IMR-90 (cell line): ENCODE results near the gene GXYLT2. TPM values are rescaled to one million over a fixed set of nuclear protein-coding genes. Genes with fewer than 3 reads are reported as not detected.
A peak's percentile ranks its signal among the peaks of the same experiment; 100 is the strongest.

Source experiments
- ATAC-seq: fragments of 200-7000 bp; cut with Tn5 transposase; 2 replicates; pipeline ENCODE4 v1.9.1; 2020; ENCODE audit warnings: low read depth, mild to moderate bottlenecking, moderate library complexity
- BruUV-seq: library from RNA; stranded (reverse); fragments of 400-500 nt; replicated peaks from 2 replicates; lab custom pipeline; 2021; lab: Mats Ljungman, UMichigan
- CTCF ChIA-PET: fragments of 300-600 bp; formaldehyde crosslinking; extraction: SDS; loops from one replicate; lab custom pipeline; 2021; ENCODE audit warnings: antibody characterized with exemption; lab: Yijun Ruan, JAX
- POLR2A ChIA-PET: fragments of 300-600 bp; sonication (Branson Sonifier 250); formaldehyde crosslinking; loops from one replicate; lab custom pipeline; 2022; ENCODE audit warnings: antibody characterized with exemption; ENCODE audit not compliant: unreplicated experiment; lab: Charles Lee
- DNase-seq: peaks from one replicate; pipeline ENCODE4 v3.0.0; 2013
- H2AFZ ChIP-seq: replicated peaks from 2 replicates; pipeline ENCODE3; 2013; ENCODE audit warnings: low read length, mild to moderate bottlenecking; ENCODE audit not compliant: poor library complexity
- H2AK5ac ChIP-seq: 2 replicates; pipeline ENCODE4 v1.6.1; 2013; ENCODE audit warnings: low read depth, low read length, inconsistent platforms
- H2AK9ac ChIP-seq: replicated peaks from 2 replicates; pipeline ENCODE3; 2013; ENCODE audit warnings: mild to moderate bottlenecking, low read depth, low read length, moderate library complexity; ENCODE audit not compliant: poor library complexity
- H2BK120ac ChIP-seq: 2 replicates; pipeline ENCODE4 v1.6.1; 2013; ENCODE audit warnings: low read depth, low read length, inconsistent platforms
- H2BK15ac ChIP-seq: 3 replicates; pipeline ENCODE4 v1.6.1; 2013; ENCODE audit warnings: low read depth, low read length, inconsistent platforms
- H2BK20ac ChIP-seq: 2 replicates; pipeline ENCODE4 v1.6.1; 2013; ENCODE audit warnings: low read depth, mild to moderate bottlenecking, inconsistent platforms, low read length, moderate library complexity
- H2BK5ac ChIP-seq: 2 replicates; pipeline ENCODE4 v1.6.1; 2013; ENCODE audit warnings: mild to moderate bottlenecking, low read depth, low read length, inconsistent platforms; ENCODE audit not compliant: poor library complexity, severe bottlenecking
- H3K14ac ChIP-seq: replicated peaks from 2 replicates; pipeline ENCODE4 v1.6.1; 2013; ENCODE audit warnings: low read depth, low read length, inconsistent platforms
- H3K18ac ChIP-seq: 2 replicates; pipeline ENCODE4 v1.6.1; 2013; ENCODE audit warnings: low read depth, low read length, control low read depth
- H3K23ac ChIP-seq: 2 replicates; pipeline ENCODE4 v1.6.1; 2013; ENCODE audit warnings: low read depth, low read length, inconsistent platforms
- H3K27ac ChIP-seq: 2 replicates; pipeline ENCODE4 v1.5.1; 2013; ENCODE audit warnings: mild to moderate bottlenecking, control low read depth, low read length; ENCODE audit not compliant: insufficient read depth
- H3K27me3 ChIP-seq: 2 replicates; pipeline ENCODE4 v1.6.1; 2013; ENCODE audit warnings: low read length; ENCODE audit not compliant: control insufficient read depth, insufficient read depth
- H3K36me3 ChIP-seq: 2 replicates; pipeline ENCODE4 v1.6.1; 2013; ENCODE audit warnings: low read length, mixed read lengths; ENCODE audit not compliant: control insufficient read depth, insufficient read depth
- H3K4ac ChIP-seq: 2 replicates; pipeline ENCODE4 v1.6.1; 2013; ENCODE audit warnings: low read depth, low read length, inconsistent platforms
- H3K4me1 ChIP-seq: 2 replicates; pipeline ENCODE4 v1.6.1; 2013; ENCODE audit warnings: low read length, mixed read lengths; ENCODE audit not compliant: control insufficient read depth, insufficient read depth
- H3K4me2 ChIP-seq: 2 replicates; pipeline ENCODE4 v1.6.1; 2013; ENCODE audit warnings: low read depth, mild to moderate bottlenecking, control low read depth, low read length, moderate library complexity
- H3K4me3 ChIP-seq: 2 replicates; pipeline ENCODE4 v1.5.1; 2013; ENCODE audit warnings: low read depth, mild to moderate bottlenecking, control low read depth, low read length, moderate library complexity; ENCODE audit not compliant: insufficient read depth
- H3K56ac ChIP-seq: 2 replicates; pipeline ENCODE4 v1.6.1; 2013; ENCODE audit warnings: low read length, inconsistent platforms; ENCODE audit not compliant: insufficient read depth; ENCODE audit errors: extremely low read depth
- H3K79me1 ChIP-seq, 2 experiments: 2 replicates each; pipeline ENCODE4 v1.6.1; 2013; ENCODE audit warnings: low read length in 2 of 2, inconsistent platforms in 1 of 2, low read depth in 1 of 2
- H3K9ac ChIP-seq: 2 replicates; pipeline ENCODE4 v1.6.1; 2013; ENCODE audit warnings: low read depth, low read length, control low read depth
- H3K9me1 ChIP-seq: 2 replicates; pipeline ENCODE4 v1.6.1; 2013; ENCODE audit warnings: low read length, inconsistent platforms; ENCODE audit not compliant: insufficient read depth
- H3K9me3 ChIP-seq: 2 replicates; pipeline ENCODE4 v1.6.1; 2013; ENCODE audit warnings: low read length; ENCODE audit not compliant: control insufficient read depth, insufficient read depth
- H4K20me1 ChIP-seq: 2 replicates; pipeline ENCODE4 v1.6.1; 2013; ENCODE audit warnings: low read length, inconsistent platforms; ENCODE audit not compliant: insufficient read depth
- H4K5ac ChIP-seq: 2 replicates; pipeline ENCODE4 v1.6.1; 2013; ENCODE audit warnings: mild to moderate bottlenecking, low read depth, low read length, control low read depth
- H4K8ac ChIP-seq, 2 experiments: 2 replicates each; pipeline ENCODE4 v1.6.1; 2013; ENCODE audit warnings: low read depth in 2 of 2, low read length in 2 of 2, control low read depth in 1 of 2, inconsistent platforms in 1 of 2
- H4K91ac ChIP-seq: 2 replicates; pipeline ENCODE4 v1.6.1; 2013; ENCODE audit warnings: low read depth, low read length, inconsistent platforms; ENCODE audit not compliant: insufficient read depth
- BHLHE40 ChIP-seq: fragments of 150-350 bp; IDR thresholded peaks from 2 replicates; pipeline ENCODE4 v1.6.1; 2016; ENCODE audit warnings: mild to moderate bottlenecking, low read depth, low read length
- CEBPB ChIP-seq: IDR thresholded peaks from 2 replicates; pipeline ENCODE4 v1.6.1; 2012; ENCODE audit warnings: low read depth, low read length, improper control_type of control experiment
- CHD1 ChIP-seq: IDR thresholded peaks from 2 replicates; pipeline ENCODE4 v1.6.1; 2012; ENCODE audit warnings: low read depth, low read length, improper control_type of control experiment
- CTCF ChIP-seq: conservative IDR thresholded peaks from 2 replicates; pipeline ENCODE4 v1.5.1; 2012; ENCODE audit warnings: mild to moderate bottlenecking, low read depth, low read length, improper control_type of control experiment
- ELK1 ChIP-seq: fragments of 150-350 bp; IDR thresholded peaks from 2 replicates; pipeline ENCODE4 v1.6.1; 2016; ENCODE audit warnings: low read depth, mild to moderate bottlenecking, low read length, moderate library complexity, borderline replicate concordance
- FOS ChIP-seq: fragments of 150-350 bp; IDR thresholded peaks from 2 replicates; pipeline ENCODE4 v1.6.1; 2016; ENCODE audit warnings: low read depth, low read length
- MAFK ChIP-seq: IDR thresholded peaks from 2 replicates; pipeline ENCODE4 v1.6.1; 2012; ENCODE audit warnings: low read depth, low read length, improper control_type of control experiment
- MAZ ChIP-seq: IDR thresholded peaks from 2 replicates; pipeline ENCODE4 v1.6.1; 2012; ENCODE audit warnings: low read depth, mild to moderate bottlenecking, low read length, improper control_type of control experiment, moderate library complexity, borderline replicate concordance
- MXI1 ChIP-seq: IDR thresholded peaks from 2 replicates; pipeline ENCODE4 v1.6.1; 2012; ENCODE audit warnings: low read depth, mild to moderate bottlenecking, low read length, moderate library complexity, borderline replicate concordance
- NFE2L2 ChIP-seq: fragments of 150-350 bp; IDR thresholded peaks from 2 replicates; pipeline ENCODE4 v1.6.1; 2016; ENCODE audit warnings: low read depth, mild to moderate bottlenecking, low read length
- POLR2A ChIP-seq: IDR thresholded peaks from 2 replicates; pipeline ENCODE4 v1.6.1; 2012; ENCODE audit warnings: mild to moderate bottlenecking, low read depth, low read length
- RAD21 ChIP-seq: IDR thresholded peaks from 2 replicates; pipeline ENCODE4 v1.6.1; 2012; ENCODE audit warnings: low read length, improper control_type of control experiment
- RCOR1 ChIP-seq: IDR thresholded peaks from 2 replicates; pipeline ENCODE4 v1.6.1; 2012; ENCODE audit warnings: mild to moderate bottlenecking, low read length, improper control_type of control experiment; ENCODE audit not compliant: insufficient replicate concordance
- RFX5 ChIP-seq: IDR thresholded peaks from 2 replicates; pipeline ENCODE4 v1.8.0; 2012; ENCODE audit warnings: low read depth, mild to moderate bottlenecking, low read length, moderate library complexity
- SMC3 ChIP-seq: fragments of 150-350 bp; IDR thresholded peaks from 2 replicates; pipeline ENCODE4 v1.6.1; 2016; ENCODE audit warnings: low read depth, mild to moderate bottlenecking, antibody characterized with exemption, low read length, moderate library complexity
- USF2 ChIP-seq: fragments of 150-350 bp; IDR thresholded peaks from 2 replicates; pipeline ENCODE4 v1.6.1; 2017; ENCODE audit warnings: mild to moderate bottlenecking, antibody characterized with exemption, low read length, low read depth
- WGBS, 2 experiments: methylation state at CpG; one replicate each; pipeline versions ENCODE4 v1.1.5 to v1.1.7; 2013; ENCODE audit warnings: missing lambda C conversion rate in 2 of 2; ENCODE audit not compliant: insufficient read length in 1 of 2; ENCODE audit errors: extremely low coverage in 2 of 2; 5-methylcytosine and 5-hydroxymethylcytosine counted together
- dilution Hi-C: fragments of 300-500 bp; cut with HindIII; formaldehyde crosslinking; loops from one replicate; pipeline ENCODE4 v1.14.3; 2018; ENCODE audit warnings: low sequenced_read_pairs; ENCODE audit not compliant: unreplicated experiment
- in situ Hi-C: fragments of 300-500 bp; cut with MboI; formaldehyde crosslinking; loops from 3 replicates; pipeline ENCODE4 v1.14.3; 2019; ENCODE audit warnings: low sequenced_read_pairs, inconsistent platforms, mixed read lengths
- intact Hi-C: fragments of 100-400 bp; cut with micrococcal nuclease; formaldehyde crosslinking; loops from 2 replicates; pipeline ENCODE4 v1.10.0; 2022
- polyA plus RNA-seq, 3 experiments: library from polyadenylated mRNA; depleted of rRNA; stranded (reverse); fragments of >200 nt; gene quantifications; 2 replicates each; pipeline ENCODE4 v1.2.3, GENCODE V29; 2012; ENCODE audit warnings: low replicate concordance in 1 of 3
- total RNA-seq: library from RNA; depleted of rRNA; stranded (reverse); fragments of >200 nt; gene quantifications from 2 replicates; pipeline ENCODE4 v1.2.3, GENCODE V29; 2012

Gene GXYLT2
- total and polyA plus RNA-seq, 2 of the 4 experiments (the other 2 are of a cell fraction): 5.7 to 11.1 TPM

- 100% methylated on average over 2 of the region's 3 CpGs; no CpG with 5 or more reads in 1 of the 2 experiments for WGBS, 2 experiments
- ATAC-seq: no peak
- intact Hi-C loops: no loop called here
These were observed 21.7 kb downstream of the GXYLT2 start for GRCh38 chr3:72909591-72909990.

More at GRCh38 chr3:72909591-72909990, 21.7 kb downstream of the GXYLT2 start:
- no peak overlapping the region for H3K27ac ChIP-seq
- no peak overlapping the region for H3K4me2 ChIP-seq
- H3K14ac ChIP-seq: no peak overlapping the region
- no peak overlapping the region for H3K9ac ChIP-seq
- H3K36me3 ChIP-seq: peaks cover 10% of the 10 kb centered on the region
- H3K4me3 ChIP-seq: no peak overlapping the region
- no peak overlapping the region for H4K5ac ChIP-seq
- POLR2A ChIA-PET: no interaction called here
- CTCF ChIA-PET: interaction anchor here (0.7 kb wide), 1 partner anchor 309 kb away, joined by 4 read pairs; no protein-coding TSS in a partner anchor
- H3K4ac ChIP-seq: no peak overlapping the region
- H3K18ac ChIP-seq: no peak overlapping the region
- H2AK5ac ChIP-seq: no peak overlapping the region
- dilution Hi-C loops (no loop called here), in situ Hi-C loops (no loop called here)
- H3K23ac ChIP-seq: no peak overlapping the region
- TF ChIP-seq CTCF: no peak
- no peak for TF ChIP-seq CEBPB
- TF ChIP-seq USF2: no peak
- no peak for TF ChIP-seq NFE2L2
- no peak for TF ChIP-seq RAD21
- TF ChIP-seq ELK1: no peak
- TF ChIP-seq RCOR1: no peak
- no peak for TF ChIP-seq CHD1
- TF ChIP-seq FOS: no peak
- no peak for TF ChIP-seq MXI1
- TF ChIP-seq MAFK: no peak
- no peak for TF ChIP-seq RFX5
- no peak for TF ChIP-seq POLR2A
- TF ChIP-seq MAZ: no peak
- no peak for TF ChIP-seq SMC3
- TF ChIP-seq BHLHE40: no peak
- no peak overlapping the region for H2BK20ac ChIP-seq
- H4K8ac ChIP-seq: no peak overlapping the region
- no peak overlapping the region for H3K56ac ChIP-seq
- H4K20me1 ChIP-seq: peaks cover 18% of the 10 kb centered on the region
- BruUV-seq: TSS peak; percentile 43
- H2AK9ac ChIP-seq: no peak overlapping the region
- H2BK15ac ChIP-seq: no peak overlapping the region
- no peak overlapping the region for H2AFZ ChIP-seq
- peaks cover 7% of the 10 kb centered on the region for H3K9me1 ChIP-seq
- no peak overlapping the region for H2BK120ac ChIP-seq
- no peaks in the 10 kb centered on the region for H3K27me3 ChIP-seq
- DNase-seq: no peak
- H3K4me1 ChIP-seq: peaks cover 6% of the 10 kb centered on the region
- 0 out of 4 replicates have a peak, but pooled peaks cover 0 to 4% of the 10 kb centered on the region in 2 experiments for H3K79me1 ChIP-seq
- H2BK5ac ChIP-seq: no peak overlapping the region
- no peak overlapping the region for H4K91ac ChIP-seq
- H3K9me3 ChIP-seq: no peaks in the 10 kb centered on the region
